EH (cell line): ENCODE results near the gene RSPRY1.
"Not testable (repeated sequence)": the region's sequence is repeated elsewhere in the genome, so short reads cannot be mapped to it uniquely, and the experiment has no call there.

Experiments used
- DNase-seq: peaks from one replicate; pipeline ENCODE4 v3.0.0-alpha.2; 2015; ENCODE audit warnings: low read depth

RSPRY1 gene

DNA sequence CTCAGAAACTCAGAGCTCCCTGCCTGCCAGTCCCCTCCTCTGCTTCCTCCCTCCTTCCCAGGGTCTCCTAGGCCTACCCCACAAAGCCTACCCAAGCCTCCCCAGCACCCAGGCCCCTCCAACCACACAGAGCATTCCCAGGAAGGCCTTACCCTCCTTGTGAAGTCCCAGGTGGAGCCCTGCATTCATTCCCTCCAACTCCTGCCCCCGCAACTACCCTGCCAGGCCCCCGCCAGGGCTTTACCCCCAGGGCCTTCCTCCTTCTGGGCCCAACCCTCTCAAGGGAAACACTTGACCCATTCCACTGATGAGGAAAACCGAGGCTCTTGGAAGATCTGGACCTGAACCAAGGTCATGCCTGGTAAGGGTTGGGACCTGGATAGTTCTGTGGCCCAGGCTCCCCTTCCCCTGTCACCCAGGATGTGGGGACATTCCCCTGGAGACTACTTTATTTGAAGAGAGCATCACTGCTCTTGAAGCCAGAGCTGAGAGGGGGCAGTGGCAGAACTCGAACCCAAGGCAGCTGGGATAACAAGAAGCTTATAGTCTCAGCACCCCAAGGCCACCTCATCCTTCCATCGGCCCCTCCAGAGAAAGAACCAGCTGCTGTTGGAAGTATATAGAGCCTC, 85.9 kb downstream of the RSPRY1 start:
- no peak for DNase-seq

DNA sequence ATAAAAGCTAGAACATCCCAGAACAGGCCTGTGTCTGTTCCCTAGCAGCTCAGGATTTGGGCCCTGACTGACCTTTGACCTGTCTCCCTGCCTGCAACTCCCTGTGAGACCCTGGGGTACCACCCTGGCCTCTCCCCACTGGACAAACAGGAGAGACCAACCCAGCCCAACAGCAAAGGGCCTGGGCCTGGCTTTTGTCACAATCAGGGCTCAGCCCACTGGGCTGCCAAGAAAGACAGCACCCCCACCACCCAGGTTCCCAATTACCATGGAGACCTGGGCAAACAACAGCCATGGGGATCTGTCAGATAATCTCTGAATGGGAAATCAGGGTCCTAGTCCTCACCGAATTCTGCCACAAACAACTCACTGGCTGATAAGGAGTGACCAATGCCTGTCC, 87.2 kb downstream of the RSPRY1 start:
- no peak for DNase-seq

DNA sequence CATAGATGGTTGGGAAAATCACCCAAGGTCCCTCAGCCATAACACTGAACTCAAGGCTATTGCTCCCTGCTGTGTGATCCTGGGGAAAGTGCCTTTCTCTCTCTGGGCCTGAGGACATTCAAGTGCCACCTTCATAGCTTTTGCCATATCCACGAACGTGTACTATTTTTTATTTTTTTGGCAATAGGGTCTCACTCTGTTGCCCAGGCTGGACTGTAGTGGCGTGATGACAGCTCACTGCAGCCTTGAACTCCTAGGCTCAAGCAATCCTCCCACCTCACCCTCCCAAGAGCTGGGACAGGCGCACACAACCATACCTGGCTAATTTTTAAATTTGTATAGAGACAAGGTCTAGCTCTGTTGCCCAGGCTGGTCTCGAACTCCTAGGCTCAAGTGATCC, 87.7 kb downstream of the RSPRY1 start:
- DNase-seq: no peak

DNA sequence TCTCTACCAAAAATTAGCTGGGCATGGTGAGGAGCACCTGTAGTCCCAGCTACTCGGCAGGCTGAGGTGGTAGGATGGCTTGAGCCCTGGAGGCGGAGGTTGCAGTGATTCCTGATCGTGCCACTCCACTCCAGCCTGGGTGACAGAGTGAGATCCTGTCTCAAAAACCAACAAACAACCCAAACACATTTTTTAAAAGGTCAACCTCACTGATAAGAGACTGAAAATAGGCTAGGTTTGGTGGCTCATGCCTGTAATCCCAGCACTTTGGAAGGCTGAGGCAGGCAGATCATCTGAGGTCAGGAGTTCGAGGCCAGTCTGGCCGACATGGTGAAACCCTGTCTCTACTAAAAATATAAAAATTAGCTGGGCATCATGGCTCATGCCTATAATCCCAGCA, 89.8 kb downstream of the RSPRY1 start:
- not testable (repeated sequence) for DNase-seq

DNA sequence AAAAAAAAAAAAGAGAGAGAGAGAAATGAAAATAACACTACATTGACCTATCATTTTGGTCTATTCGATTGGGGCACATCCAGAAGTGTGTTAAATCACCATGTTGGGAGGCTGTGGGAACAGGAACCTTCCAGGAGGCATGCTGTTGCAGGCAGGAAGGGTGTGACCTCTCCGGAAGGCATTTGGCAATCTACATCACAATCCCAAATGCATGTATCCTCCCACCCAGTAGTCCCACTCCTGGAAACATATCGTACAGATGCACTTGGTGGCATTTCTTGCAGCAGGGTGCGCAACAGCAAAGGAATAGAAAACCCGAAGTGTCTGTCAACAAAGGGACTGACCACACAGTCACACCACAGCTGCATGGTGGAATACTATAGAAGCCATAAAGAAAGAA, 90.5 kb downstream of the RSPRY1 start:
- no peak for DNase-seq

DNA sequence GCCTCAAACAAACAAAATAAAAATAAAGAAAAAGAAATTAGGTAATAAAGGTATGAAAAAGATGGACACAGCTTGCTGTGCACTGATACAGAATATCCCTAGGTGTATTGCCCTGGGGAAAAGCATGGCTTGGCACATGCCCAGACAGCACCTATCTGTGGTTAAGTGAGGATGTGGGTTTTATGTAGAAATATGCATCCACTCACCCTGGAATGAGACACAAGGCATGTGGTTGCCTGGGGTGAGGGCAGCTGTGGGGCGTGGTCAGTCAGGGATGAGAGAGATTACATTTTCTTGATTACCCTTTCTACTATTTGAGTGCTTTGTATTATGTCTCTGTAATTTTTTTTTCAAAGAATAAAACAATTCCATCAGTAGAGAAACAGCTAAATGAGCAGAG, 91.5 kb downstream of the RSPRY1 start:
- peak; percentile 76 for DNase-seq

DNA sequence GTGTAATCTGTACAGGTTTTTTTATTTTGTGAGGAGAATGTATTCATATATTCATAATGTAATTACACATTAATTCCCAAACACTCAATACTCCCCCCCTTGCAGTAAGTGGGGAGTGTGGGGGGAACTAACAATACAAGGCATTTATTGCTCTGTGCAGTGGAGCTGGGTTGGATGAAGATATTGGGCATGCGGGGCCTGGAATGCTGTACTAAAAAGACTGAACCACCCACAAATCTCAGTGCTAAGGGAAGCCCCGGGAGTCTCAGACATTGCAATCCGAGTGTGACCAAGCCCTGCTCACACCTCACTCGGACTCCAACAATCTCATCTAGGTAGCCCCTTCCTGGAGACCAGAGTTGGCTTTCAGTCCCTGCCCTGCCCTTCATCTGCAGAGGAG, 92.4 kb downstream of the RSPRY1 start:
- no peak for DNase-seq

DNA sequence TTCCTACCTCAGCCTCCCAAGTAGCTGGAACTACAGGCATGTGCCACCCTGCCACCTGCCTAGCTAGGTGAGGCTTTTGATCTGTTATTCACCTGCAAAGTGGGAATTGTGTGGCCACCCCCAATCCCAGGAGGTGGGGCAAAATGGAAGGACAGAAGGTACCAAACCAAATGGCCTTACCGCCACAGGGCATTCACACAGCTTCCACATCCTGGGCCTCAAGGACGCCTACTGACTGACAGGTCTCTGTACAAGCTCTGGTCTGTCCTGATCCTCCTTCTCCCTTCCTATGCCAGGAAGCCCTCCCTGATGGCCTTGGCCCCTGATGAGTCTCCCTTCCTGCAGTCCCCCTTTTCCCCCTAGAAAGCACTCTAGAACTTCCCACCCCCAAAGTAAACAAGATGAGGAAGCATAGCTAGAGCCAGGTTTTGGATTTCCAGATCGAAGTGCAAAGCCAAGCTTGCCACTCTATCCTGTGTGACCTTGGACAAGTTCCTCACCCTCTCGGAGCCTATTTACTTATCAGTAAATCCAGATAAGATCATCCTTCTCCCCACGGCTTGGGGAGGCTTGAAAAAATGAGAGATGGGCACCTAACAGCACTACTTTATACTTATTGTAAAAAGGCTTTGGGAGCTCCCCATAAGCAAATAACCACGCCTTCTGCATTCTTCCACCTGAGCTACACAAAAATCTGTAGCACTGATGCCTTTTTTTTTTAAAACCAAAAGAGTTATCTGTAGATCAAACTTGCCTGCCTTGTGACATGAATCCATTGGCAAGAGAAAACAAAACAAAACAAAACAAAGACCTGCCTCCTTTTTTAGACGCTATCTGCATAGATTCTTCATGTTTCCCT, 93.9 kb downstream of the RSPRY1 start:
- no peak for DNase-seq

DNA sequence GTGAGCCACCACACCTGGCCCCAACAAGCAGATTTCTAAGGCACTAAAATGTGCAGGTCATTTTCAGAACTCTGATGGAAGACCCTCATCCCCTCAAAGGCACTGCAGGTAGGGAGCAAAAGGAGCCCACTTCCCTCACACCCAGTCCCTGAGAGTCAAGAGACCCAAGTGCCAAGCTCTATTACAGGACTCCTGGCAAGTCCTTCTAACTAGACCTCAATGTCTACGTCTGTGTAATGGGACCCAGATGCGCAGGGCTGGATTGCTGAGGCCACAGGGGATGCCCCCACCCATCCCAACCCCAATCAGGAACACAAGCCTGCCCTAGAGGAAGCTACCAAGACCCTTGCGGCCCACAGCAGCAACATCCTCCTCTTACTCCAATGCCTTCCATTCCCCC, 95.7 kb downstream of the RSPRY1 start:
- DNase-seq: no peak

DNA sequence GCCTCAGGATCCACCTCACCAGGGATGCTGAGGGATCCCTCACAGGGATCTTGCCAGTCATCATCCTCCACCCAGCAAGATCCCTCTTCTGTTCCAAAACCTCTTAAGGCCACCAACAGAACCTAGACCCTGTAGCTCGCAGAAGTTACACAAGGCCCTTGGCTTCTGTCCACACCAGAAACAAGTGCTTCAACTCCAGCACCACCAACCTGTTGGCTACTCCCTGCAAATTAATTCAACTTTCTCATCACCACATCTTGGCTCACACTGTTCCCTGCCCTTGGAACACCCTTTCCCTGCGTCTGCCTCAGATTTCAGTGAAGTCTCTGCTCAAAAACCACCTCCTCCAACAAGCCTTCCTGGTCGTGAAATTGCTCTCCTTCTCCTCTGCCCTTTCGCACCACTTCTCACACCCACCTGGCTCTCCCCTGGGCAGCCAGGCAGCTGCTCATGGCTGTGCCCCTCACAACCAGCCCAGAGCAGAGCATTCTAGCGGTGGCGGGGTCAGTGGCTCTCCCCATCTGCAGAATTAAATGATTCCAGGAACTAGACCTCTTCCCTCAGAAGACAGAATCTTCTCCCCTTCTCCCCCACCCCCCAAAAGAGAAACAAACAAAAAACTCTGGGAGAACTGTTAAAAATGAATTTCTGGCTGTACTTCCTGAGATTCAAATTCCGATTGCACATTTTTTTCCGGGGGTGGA, 96.5 kb downstream of the RSPRY1 start:
- DNase-seq: no peak

DNA sequence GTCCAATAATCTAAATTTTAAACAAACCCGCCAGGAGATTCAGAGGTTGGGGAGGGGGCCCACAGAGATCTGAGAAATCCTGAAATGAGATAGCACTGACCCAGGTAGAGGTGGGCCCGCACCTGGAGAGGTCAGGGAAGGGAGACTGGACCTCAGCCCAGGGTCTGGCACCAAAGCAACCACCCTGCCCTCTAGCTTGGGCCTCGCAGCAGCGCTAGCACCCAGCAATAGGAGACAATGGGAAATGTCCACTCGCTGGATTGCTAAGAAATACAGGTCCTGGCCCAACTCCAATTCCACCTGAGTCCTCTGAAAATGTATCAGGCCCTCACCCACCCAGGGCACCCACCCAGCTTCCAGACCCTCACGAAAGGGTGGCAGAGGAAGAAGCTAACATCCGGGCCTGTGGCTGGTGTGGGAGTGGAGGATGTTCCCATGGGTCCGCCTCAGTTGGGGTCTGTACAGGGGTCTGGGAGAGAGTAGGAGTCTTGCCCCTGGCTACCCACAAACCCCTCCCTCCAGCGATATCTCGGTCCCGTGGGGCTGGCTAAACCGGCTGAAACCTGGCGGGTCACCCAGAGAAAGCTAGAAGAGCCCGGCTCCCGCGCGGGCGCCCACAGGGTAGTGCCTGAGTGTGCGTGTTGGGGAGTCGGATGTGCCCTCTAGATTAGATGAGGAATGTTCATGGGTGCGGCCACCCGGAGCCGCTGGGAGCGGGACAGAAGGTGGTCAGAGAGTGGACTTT, 97.3 kb downstream of the RSPRY1 start:
- DNase-seq: no peak

DNA sequence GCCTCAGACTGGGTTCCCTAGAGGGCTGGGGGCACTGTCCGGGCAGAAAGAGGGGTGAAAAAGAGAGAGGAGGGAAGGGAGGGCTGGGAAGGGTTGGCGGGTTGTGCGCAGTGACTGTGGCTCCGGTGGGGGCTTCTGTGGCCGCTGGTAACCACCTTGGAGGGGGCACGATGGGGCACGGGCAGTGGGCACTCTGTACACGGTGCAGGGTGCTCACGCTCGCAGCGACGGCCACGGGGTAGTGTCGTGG, 97.8 kb downstream of the RSPRY1 start:
- no peak for DNase-seq

DNA sequence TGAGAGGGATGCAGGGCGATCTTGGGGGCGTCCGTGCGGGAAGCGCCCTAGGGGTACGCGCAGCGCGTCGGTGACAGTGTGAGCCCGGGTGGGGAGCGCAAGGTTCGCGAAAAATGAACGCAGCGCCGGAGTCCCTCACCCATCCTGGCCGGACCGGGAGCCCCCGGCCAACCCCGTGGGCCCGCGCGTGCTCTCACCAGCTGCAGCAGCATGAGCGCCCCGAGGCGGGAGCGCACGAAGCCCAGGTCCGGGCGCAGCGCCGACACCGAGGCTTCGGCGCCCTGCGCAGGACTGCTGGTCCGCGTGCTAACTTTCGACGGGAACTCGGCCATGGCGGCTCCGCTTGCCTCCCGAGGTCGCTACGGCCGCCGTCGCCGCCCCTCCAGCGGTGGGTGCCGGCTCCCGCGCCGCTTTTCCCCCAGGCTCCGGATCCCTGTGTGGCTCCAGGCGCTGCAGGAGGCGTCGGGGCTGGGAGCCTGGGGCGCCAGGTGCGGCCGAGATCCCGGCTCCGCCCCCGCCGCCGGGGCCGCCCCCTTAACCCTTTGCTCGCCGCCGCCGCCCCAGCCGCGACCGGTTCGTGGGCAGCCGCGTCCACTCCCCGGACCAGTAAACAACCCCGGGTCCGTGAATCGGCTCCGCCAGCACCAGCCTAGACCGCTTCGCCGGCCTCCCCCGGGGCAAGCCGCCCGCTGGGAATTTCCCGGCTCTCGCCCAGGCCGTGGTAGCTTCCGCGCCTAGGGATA, 98.3 kb downstream of the RSPRY1 start, which contains the start of gene PLLP:
Gene PLLP, minus strand, starts transcription at position 464 of the 743 bp plus-strand sequence. Its CDS starts 132 bp downstream, at position 332.
- peak; percentile 38 for DNase-seq

DNA sequence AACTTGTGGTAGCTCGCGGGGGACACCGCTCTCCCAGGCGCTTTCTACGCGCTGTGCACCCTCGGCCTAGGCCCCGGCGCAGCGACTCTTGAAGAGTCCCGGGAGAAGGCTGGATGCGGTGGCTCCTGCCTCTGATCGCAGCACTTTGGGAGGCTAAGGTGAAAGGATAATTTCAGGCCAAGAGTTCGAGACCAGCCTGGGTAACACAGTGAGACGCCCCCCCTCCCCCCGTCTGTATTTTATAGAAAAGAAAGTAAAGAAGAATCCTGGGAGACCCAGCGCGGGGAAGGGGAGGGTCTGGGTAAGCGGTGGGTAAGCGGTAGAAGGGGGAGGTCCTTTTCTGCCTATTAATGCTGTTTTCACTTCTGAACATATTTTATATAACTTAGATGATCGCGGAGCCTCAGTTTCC, 98.8 kb downstream of the RSPRY1 start:
- no peak for DNase-seq

DNA sequence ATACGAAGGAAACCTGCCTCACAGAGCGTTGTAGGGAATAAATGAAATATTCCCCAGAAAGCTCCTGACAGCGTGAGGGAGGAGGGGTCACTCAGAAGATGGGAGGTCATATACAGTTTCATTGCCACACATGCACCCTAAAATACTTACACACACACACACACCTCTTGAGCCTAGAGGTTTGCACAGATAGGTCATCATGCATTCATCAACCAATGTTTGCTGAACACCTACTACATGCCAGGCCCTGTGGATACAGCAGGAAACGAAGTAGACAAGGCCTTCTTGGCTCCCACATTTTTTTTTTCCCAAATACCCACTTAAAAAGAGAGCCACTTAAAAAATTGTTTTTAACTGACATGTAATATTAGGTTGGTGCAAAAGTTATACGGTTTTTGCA, 99.2 kb downstream of the RSPRY1 start:
- DNase-seq: no peak

DNA sequence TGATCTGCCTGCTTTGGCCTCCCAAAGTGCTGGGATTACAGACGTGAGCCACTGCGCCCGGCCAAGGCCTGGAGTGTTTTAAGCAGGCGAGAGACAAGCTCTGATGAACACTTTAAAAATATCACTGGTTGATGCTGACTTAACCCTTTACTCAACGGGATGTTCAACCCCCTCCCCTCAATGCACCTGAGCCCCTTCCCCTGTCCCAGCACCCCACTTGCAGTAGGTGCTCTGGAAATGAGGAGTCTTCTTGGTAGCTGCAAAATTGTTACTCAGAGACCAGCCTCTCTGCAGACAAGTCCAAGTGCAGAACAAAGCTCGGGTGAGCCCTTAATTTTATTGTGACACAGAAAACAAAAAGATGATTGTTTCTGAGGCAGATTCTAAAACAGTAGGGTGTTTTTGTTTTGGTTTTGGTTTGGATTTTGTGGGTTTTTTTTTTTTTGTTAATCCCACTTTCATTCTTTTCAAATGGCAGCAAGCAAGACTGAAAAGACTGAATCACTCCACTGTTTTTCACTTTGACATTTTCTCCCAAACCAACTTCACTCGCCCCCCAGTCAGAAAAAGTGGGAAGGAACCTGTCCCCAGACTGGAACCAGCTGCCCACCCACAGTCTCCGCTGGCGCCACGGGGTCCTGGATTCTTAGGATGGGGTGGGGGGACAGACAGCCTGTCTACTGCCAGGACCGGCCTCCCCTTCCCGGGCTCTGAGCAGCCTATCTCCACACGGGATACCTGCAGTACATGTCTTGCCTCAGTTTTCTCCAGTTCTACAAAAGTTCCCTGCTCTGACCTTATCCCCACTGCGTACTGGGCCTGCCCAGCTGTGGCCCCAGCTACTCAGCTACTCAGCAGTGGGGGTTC, 103.5 kb downstream of the RSPRY1 start:
- no peak for DNase-seq
